COR-L47 (cell line): ENCODE results near the gene MAGEA12.
"Not testable (repeated sequence)": the region's sequence is repeated elsewhere in the genome, so short reads cannot be mapped to it uniquely, and the experiment has no call there.

Experiments
- DNase-seq: peaks from one replicate; lab custom pipeline; 2025; lab: John Stamatoyannopoulos, UW

Gene MAGEA12, protein sequence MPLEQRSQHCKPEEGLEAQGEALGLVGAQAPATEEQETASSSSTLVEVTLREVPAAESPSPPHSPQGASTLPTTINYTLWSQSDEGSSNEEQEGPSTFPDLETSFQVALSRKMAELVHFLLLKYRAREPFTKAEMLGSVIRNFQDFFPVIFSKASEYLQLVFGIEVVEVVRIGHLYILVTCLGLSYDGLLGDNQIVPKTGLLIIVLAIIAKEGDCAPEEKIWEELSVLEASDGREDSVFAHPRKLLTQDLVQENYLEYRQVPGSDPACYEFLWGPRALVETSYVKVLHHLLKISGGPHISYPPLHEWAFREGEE

DNA sequence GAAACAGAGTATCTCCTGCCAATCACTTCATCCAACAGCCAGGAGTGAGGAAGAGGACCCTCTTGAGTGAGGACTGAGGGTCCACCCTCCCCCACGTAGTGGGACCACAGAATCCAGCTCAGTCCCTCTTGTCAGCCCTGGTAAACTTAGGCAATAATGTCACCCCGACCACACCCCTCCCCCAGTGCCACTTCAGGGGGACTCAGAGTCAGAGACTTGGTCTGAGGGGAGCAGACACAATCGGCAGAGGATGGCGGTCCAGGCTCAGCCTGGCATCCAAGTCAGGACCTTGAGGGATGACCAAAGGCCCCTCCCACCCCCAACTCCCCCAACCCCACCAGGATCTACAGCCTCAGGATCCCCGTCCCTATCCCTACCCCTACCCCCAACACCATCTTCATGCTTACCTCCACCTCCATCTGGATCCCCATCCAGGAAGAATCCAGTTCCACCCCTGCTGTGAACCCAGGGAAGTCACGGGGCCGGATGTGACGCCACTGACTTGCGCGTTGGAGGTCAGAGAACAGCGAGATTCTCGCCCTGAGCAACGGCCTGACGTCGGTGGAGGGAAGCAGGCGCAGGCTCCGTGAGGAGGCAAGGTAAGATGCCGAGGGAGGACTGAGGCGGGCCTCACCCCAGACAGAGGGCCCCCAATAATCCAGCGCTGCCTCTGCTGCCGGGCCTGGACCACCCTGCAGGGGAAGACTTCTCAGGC is at the start of gene MAGEA12, which contains the start of gene CSAG1:
Gene MAGEA12 (plus strand): TSS at position 497 of the 715 bp plus-strand sequence. CDS start 2,405 bp downstream, outside the sequence.
Gene CSAG1 (minus strand): TSS at position 461 of the 715 bp plus-strand sequence. CDS start 1,261 bp downstream, outside the sequence.
- DNase-seq: peak; percentile 62

DNA sequence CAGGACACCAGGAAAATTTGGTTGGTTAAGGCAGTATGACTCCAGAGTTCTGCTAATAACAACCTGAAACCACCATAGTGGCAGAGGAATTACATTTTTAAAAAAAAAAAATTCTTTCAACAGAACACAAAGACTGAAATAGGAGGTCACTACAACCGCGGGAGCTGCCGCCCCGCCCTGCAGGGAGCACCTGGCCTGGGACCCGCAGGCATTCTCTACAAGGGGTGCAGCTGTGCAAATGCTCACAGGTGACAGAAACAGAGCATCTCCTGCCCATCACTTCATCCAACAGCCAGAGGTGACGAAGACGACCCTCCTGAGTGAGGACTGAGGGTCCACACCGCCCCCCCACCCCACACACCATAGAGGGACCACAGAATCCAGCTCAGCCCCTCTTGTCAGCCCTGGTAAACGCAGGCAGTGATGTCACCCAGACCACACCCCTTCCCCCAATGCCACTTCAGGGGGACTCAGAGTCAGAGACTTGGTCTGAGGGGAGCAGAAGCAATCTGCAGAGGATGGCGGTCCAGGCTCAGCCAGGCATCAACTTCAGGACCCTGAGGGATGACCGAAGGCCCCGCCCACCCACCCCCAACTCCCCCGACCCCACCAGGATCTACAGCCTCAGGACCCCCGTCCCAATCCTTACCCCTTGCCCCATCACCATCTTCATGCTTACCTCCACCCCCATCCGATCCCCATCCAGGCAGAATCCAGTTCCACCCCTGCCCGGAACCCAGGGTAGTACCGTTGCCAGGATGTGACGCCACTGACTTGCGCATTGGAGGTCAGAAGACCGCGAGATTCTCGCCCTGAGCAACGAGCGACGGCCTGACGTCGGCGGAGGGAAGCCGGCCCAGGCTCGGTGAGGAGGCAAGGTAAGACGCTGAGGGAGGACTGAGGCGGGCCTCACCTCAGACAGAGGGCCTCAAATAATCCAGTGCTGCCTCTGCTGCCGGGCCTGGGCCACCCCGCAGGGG is 35.3 kb upstream of the MAGEA12 start, which contains the start of gene MAGEA3:
Gene MAGEA3 (plus strand): TSS at position 843 of the 980 bp plus-strand sequence. CDS start 2,039 bp downstream, outside the sequence.
- not testable (repeated sequence) for DNase-seq

DNA sequence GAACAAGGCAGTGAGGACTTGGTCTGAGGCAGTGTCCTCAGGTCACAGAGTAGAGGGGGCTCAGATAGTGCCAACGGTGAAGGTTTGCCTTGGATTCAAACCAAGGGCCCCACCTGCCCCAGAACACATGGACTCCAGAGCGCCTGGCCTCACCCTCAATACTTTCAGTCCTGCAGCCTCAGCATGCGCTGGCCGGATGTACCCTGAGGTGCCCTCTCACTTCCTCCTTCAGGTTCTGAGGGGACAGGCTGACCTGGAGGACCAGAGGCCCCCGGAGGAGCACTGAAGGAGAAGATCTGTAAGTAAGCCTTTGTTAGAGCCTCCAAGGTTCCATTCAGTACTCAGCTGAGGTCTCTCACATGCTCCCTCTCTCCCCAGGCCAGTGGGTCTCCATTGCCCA is 33.2 kb upstream of the MAGEA12 start:
- not testable (repeated sequence) for DNase-seq

DNA sequence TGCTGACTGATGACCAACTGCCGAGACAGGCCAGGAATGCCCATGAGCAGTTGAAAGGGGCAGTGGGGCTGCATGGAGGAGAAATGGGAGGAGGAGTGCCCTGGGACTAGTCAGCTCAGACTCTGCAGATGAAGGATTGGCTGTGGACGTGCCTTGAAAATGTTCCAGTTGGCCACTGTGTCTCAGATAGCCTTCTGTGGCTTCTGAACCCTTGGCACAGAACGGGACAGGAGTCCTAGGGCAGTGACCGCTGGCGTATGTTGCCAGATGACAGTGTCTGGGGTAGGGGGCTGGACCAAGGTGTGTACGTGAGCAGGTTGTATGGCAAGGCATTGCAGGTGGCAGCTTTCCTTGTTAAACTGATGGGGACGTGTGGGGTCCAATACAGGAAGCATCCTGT is 27.1 kb upstream of the MAGEA12 start:
- not testable (repeated sequence) for DNase-seq

DNA sequence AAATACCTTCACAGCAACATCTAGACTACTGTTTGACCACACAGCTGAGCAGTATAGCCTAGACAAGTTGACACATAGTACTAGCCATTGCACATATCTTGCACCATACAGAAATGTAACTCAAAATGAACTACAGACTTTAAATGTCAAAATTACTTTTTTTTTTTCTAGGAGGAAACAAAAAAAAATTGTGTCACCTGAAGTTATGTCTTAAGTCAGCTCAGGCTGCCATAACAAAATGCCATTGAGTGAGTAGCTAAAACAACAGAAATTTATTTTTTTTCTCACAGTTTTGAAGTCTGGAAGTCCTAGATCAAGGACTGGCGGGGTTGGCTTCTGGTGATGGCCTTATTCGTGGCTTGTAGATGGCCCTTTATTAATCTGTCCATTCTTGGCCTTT is 24.4 kb upstream of the MAGEA12 start, which contains the start of gene CSAG2:
Gene CSAG2 (minus strand): TSS at position 101 of the 400 bp plus-strand sequence. CDS start 161 bp downstream, outside the sequence.
- DNase-seq: not testable (repeated sequence)

DNA sequence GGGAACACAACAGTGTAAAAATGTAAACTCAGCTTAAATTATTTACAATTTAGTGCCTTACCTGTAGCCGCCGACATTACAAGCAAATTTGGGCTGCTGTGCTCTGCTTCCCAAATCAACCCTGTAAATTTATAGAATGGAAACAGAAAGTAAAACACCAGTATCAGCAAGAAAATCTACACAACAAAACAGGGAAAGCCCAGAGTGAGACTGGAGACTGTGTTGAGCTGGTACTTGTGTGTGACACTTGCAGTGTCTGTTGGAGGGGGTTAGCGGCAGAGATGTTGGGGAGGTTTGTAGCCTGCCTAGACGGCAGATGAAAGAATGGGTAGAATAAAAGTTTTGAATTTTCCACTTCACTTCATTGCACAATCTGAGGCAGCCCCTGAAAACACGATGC is 20.4 kb upstream of the MAGEA12 start:
- DNase-seq: not testable (repeated sequence)

DNA sequence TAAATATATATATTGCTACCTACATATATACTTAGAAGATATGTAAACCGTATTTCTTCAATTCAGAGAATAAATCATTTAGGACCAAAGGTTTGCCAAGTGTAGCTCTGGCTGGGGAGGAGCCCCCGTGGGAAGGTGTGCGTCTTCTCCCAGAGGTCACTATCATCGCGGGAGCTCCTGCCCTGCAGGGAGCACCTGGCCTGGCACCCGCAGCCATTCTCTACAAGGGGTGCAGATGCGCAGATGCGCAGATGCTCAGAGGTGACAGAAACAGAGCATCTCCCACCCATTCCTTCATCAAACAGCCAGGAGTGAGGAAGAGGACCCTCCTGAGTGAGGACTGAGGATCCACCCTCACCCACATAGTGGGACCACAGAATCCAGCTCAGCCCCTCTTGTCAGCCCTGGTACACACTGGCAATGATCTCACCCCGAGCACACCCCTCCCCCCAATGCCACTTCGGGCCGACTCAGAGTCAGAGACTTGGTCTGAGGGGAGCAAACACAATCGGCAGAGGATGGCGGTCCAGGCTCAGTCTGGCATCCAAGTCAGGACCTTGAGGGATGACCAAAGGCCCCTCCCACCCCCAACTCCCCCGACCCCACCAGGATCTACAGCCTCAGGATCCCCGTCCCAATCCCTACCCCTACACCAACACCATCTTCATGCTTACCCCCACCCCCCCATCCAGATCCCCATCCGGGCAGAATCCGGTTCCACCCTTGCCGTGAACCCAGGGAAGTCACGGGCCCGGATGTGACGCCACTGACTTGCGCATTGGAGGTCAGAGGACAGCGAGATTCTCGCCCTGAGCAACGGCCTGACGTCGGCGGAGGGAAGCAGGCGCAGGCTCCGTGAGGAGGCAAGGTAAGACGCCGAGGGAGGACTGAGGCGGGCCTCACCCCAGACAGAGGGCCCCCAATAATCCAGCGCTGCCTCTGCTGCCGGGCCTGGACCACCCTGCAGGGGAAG is 19.5 kb upstream of the MAGEA12 start, which contains the start of gene MAGEA2B:
Gene MAGEA2B (plus strand): TSS at position 814 of the 973 bp plus-strand sequence. CDS start 2,479 bp downstream, outside the sequence.
- DNase-seq: not testable (repeated sequence)

DNA sequence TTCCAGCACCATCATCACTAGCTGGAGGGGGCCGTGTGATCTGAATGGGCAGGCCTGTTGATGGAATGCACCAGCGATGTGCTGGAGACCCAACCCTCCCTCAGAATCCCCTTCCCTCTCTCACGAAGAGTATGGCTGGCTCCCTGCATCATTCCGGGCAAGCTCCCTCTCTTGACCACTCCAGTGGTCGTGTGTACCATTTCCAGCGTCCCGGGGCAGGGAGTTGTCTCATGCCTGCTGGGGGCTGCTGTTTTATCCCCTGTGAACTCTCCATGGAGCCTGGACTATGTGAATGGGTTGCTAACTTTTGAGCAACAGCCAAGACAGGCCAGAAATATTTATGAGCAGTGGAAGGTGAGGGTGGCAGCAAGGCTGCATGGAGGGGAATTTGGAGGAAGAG is 8.1 kb upstream of the MAGEA12 start:
- no peak for DNase-seq

DNA sequence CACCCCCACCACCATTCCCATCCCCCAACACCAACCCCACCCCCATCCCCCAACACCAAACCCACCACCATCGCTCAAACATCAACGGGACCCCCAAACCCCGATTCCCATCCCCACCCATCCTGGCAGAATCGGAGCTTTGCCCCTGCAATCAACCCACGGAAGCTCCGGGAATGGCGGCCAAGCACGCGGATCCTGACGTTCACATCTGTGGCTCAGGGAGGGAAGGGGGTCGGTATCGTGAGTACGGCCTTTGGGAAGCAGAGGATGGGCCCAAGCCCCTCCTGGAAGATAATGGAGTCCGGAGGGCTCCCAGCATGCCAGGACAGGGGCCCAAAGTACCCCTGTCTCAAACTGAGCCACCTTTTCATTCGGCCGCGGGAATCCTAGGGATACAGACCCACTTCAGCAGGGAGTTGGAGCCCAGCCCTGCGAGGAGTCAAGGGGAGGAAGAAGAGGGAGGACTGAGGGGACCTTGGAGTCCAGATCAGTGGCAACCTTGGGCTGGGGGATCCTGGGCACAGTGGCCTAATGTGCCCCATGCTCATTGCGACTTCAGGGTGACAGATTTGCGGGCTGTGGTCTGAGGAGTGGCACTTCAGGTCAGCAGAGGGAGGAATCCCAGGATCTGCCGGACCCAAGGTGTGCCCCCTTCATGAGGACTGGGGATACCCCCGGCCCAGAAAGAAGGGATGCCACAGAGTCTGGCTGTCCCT is 744 bp downstream of the MAGEA12 start:
- DNase-seq: not testable (repeated sequence)

DNA sequence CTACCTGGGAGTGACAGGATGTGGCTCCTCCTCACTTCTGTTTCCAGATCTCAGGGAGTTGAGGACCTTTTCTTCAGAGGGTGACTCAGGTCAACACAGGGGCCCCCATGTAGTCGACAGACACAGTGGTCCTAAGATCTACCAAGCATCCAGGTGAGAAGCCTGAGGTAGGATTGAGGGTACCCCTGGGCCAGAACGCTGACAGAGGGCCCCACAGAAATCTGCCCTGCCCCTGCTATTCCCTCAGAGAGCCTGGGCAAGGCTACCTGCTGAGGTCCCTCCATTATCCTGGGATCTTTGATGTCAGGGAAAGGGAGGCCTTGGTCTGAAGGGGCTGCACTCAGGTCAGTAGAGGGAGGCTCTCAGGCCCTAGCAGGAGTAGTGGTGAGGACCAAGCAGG is 1.5 kb downstream of the MAGEA12 start:
- DNase-seq: no peak

DNA sequence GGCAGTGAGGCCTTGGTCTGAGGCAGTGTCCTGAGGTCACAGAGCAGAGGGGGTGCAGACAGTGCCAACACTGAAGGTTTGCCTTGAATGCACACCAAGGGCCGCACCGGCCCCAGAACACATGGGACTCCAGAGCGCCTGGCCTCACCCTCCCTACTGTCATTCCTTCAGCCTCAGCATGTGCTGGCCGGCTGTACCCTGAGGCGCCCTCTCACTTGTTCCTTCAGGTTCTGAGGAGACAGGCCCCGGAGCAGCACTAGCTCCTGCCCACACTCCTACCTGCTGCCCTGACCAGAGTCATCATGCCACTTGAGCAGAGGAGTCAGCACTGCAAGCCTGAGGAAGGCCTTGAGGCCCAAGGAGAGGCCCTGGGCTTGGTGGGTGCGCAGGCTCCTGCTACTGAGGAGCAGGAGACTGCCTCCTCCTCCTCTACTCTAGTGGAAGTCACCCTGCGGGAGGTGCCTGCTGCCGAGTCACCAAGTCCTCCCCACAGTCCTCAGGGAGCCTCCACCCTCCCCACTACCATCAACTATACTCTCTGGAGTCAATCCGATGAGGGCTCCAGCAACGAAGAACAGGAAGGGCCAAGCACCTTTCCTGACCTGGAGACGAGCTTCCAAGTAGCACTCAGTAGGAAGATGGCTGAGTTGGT is 2.4 kb downstream of the MAGEA12 start:
- no peak for DNase-seq

DNA sequence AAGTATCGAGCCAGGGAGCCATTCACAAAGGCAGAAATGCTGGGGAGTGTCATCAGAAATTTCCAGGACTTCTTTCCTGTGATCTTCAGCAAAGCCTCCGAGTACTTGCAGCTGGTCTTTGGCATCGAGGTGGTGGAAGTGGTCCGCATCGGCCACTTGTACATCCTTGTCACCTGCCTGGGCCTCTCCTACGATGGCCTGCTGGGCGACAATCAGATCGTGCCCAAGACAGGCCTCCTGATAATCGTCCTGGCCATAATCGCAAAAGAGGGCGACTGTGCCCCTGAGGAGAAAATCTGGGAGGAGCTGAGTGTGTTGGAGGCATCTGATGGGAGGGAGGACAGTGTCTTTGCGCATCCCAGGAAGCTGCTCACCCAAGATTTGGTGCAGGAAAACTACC is 3.0 kb downstream of the MAGEA12 start:
- DNase-seq: not testable (repeated sequence)

DNA sequence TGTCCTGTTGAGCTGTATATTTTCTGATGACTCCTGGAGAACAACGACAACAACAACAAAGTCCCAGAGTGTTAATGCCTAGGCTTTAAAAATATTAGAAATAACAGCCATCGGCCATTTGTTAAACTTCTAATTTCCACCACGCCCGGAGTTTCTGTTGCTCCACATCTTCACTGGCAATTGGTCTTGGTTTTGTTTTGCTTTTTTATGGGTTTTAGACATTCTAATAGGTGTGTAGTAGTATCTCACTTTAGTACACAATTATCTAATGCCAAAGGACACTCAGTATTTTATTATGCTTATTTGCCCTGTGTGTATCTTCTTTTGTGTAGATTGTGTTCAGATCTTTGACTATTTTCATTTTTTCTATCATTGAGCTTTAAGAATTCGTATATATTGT is 5.0 kb downstream of the MAGEA12 start:
- DNase-seq: no peak

DNA sequence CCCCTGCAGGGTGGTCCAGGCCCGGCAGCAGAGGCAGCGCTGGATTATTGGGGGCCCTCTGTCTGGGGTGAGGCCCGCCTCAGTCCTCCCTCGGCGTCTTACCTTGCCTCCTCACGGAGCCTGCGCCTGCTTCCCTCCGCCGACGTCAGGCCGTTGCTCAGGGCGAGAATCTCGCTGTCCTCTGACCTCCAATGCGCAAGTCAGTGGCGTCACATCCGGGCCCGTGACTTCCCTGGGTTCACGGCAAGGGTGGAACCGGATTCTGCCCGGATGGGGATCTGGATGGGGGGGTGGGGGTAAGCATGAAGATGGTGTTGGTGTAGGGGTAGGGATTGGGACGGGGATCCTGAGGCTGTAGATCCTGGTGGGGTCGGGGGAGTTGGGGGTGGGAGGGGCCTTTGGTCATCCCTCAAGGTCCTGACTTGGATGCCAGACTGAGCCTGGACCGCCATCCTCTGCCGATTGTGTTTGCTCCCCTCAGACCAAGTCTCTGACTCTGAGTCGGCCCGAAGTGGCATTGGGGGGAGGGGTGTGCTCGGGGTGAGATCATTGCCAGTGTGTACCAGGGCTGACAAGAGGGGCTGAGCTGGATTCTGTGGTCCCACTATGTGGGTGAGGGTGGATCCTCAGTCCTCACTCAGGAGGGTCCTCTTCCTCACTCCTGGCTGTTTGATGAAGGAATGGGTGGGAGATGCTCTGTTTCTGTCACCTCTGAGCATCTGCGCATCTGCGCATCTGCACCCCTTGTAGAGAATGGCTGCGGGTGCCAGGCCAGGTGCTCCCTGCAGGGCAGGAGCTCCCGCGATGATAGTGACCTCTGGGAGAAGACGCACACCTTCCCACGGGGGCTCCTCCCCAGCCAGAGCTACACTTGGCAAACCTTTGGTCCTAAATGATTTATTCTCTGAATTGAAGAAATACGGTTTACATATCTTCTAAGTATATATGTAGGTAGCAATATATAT is 20.4 kb downstream of the MAGEA12 start, which contains the start of gene MAGEA2:
Gene MAGEA2 (minus strand): TSS at position 157 of the 965 bp plus-strand sequence. CDS start 2,479 bp downstream, outside the sequence.
- DNase-seq: not testable (repeated sequence)

DNA sequence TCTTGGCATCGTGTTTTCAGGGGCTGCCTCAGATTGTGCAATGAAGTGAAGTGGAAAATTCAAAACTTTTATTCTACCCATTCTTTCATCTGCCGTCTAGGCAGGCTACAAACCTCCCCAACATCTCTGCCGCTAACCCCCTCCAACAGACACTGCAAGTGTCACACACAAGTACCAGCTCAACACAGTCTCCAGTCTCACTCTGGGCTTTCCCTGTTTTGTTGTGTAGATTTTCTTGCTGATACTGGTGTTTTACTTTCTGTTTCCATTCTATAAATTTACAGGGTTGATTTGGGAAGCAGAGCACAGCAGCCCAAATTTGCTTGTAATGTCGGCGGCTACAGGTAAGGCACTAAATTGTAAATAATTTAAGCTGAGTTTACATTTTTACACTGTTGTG is 21.3 kb downstream of the MAGEA12 start:
- not testable (repeated sequence) for DNase-seq

DNA sequence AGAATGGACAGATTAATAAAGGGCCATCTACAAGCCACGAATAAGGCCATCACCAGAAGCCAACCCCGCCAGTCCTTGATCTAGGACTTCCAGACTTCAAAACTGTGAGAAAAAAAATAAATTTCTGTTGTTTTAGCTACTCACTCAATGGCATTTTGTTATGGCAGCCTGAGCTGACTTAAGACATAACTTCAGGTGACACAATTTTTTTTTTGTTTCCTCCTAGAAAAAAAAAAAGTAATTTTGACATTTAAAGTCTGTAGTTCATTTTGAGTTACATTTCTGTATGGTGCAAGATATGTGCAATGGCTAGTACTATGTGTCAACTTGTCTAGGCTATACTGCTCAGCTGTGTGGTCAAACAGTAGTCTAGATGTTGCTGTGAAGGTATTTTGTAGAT is 25.4 kb downstream of the MAGEA12 start, which contains the start of gene CSAG3:
Gene CSAG3 (plus strand): TSS at position 301 of the 400 bp plus-strand sequence.
- DNase-seq: not testable (repeated sequence)

DNA sequence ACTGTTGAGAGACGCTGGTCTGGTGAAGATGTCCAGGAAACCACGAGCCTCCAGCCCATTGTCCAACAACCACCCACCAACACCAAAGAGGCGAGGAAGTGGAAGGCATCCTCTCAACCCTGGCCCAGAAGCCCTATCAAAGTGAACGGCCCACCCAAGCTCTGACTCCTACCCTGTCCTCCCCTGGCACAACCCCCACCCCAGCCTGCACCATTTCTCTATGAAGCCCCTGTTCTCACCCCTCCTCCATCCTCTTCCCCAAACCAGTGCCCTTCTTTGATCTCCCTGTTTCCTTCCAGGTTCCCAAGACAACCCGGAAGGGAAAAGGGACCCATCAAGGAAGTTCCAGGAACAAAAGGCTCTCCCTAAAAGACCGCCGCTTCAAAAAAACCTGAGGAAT is 26.0 kb downstream of the MAGEA12 start:
- not testable (repeated sequence) for DNase-seq
